Measurements from ENCODE around the gene CTNNA2.

CTNNA2 gene

DNA sequence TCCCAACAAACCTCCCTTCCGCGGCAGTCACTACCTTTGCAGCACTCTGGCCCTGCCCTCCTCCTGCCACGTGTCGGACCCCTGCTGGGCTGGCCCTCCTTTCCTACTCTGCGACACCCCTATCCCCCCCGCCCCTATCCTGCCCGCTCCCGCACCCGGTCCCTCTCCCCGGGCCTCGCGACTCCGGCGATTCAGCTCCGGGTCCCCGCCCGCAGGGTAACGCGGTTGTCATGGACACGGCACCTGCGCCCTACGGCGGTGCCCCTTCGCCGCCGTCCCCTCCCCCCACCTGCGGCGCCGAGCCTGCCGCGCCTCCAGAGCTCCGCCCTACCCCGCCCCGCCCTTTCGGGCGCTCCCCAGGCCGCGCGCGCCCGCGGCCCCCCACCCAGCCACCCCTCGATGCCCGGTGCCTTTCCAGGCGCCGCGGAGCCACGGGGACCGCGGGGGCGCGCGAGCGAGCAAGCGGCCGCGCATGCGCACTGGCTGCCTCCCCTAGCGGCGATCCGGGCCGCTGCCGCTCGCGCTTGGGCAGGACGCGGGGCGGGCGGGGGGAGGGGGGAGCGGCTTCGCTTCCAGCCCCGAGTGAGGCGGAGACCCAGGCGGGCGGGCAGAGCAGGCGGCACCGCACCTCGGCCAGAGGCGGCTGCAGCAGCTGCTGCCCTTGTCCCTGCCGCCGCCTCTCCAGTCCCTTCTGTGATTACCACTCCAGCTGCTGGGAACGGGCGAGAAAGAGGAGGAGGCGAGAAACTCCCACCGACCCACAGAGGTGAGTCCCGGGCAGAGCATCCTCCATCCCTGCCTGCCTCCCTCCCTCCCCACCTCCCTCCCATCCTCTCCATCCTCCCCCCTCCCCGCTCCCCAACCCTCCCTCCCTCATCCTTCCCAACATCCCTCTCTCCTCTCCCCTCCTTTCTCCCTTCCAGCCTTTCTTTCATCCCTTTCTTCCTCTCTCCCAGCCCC lies at the start of gene CTNNA2:
Gene CTNNA2 (plus strand): TSS at position 610 of the 960 bp plus-strand sequence.
- peak; percentile 68 for DNase-seq

GRCh38 chr2:79487399-79487798 lies 25.5 kb upstream of the CTNNA2 start:
- DNase-seq, result no peak

DNA sequence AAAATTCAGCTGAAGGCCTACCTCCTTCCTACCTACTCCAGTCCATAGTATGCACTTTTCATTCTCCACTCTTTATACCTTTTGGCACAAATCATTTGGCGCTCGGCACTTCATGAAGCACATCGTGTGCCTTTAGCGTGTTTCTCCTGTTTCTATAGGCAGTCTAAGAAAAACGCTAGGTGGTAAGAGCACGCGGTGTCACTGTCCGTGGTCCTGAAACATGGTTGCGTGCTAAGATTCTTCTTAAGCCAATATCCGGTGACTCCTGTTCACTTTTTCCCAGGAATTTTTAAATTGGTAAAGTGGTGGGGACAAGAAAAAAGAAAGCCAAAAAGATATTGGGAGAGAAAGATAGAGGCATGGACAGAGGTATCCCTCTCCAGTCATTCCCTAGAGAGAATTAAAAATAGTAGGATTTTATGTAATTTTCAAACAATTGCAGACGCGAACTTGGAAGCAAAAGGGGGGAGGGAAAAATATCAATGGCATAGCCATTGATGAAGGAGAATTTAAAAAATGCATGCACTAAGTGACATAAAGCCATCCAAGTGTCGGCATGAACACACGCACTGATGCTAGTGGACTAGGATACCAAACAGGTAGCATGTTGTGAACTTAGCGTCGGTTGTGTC lies 1.4 kb upstream of the CTNNA2 start:
- no peak for DNase-seq

GRCh38 chr2:79513711-79514110 lies 860 bp downstream of the CTNNA2 start:
- DNase-seq, result no peak

- no peak for DNase-seq
These were observed 16.8 kb downstream of the CTNNA2 start for GRCh38 chr2:79529636-79530035.

DNA sequence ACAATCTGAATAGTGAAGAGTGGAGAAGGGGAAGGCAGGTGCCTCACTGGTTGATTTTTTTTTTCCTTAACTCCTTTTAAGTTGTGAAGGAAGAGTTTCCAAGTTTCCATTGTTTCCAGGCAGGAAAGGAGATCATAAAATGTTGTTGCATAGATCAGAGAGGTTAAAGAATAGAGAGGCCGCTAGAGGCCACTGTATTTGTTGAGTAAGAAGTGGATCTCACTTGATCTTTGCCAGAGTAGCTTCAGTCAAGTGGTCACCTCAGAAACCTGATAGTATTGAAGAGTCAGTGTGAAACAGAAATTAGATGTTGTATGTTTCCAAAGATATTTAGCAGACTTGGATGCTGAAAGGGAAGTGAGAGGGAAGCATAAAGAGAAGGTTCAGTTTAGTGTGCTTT lies 17.6 kb downstream of the CTNNA2 start:
- DNase-seq, result no peak

GRCh38 chr2:79547568-79547967 lies 34.7 kb downstream of the CTNNA2 start:
- DNase-seq, result no peak

DNA sequence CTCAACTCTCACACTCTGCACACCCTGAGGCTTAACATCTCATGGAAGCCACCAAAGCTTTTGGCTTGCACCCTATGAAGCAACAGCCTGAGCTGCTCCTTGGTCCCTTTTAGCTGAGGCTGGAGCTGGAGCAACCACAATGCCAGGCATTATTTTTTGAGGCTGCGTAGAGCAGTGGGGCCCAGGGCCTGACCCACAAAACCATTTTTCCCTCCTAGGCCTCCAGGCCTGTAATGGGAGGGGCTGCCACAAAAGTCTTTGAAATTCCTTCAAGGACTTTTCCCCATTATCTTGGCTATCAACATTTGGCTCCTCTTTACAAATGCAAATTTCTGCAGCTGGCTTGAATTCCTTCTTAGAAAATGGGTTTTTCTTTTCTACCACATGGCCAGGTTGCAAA lies 39.8 kb downstream of the CTNNA2 start:
- DNase-seq, result no peak

- DNase-seq, result no peak
These were observed 42.0 kb downstream of the CTNNA2 start for GRCh38 chr2:79554899-79555298.

DNA sequence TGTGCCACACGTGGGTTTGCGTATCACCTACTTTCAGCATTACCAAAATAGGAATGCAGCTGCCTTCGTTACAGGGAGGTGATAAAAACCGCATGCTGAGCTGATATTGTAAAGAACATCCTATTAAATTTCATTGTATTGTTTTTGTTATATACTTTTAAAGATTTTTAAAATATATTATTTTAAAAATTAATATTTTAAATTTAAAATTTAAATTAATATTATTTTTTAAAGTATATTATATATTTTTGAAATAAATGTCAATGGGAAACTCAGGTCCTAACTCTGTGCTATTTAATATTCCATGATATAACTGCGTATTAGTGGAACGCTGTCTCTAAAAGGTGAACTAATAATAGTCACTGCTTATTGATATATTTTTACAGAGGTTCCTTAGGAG lies 51.2 kb downstream of the CTNNA2 start:
- DNase-seq, result no peak

- DNase-seq, result no peak
These were observed 56.2 kb downstream of the CTNNA2 start for GRCh38 chr2:79569048-79569447.

DNA sequence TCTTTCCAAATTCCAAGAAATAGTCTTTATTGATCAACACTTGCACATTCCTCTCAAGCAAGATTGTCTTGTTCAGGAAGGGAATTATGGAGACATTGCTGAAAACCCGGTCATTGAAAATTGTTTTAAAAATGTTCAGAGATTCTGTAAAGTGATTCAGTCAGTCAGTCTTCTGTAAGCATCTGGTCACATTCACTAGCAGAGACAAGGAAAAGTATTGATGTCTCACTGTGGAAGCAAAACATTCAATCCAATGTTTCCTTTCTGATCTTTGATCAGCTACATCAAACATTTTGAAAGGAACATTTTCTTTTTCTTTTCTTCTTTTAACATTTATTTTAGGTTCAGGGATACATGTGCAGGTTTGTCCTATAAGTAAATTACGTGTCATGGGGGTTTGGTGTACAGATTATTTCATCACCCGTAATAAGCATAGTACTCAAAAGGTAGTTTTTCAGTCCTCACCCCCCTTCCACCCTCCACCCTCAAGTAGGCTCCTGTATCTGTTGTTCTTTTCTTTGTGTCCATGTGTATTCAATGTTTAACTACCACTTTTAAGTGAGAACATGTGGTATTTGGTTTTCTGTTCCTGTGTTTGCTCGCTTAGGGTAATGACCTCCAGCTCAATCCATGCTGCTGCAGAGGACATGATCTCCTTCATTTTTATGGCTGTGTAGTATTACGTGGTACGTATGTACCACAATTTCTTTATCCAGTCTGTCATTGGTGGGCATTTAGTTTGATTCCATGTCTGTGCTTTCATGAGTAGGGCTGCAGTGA lies 61.2 kb downstream of the CTNNA2 start:
- DNase-seq, result no peak

DNA sequence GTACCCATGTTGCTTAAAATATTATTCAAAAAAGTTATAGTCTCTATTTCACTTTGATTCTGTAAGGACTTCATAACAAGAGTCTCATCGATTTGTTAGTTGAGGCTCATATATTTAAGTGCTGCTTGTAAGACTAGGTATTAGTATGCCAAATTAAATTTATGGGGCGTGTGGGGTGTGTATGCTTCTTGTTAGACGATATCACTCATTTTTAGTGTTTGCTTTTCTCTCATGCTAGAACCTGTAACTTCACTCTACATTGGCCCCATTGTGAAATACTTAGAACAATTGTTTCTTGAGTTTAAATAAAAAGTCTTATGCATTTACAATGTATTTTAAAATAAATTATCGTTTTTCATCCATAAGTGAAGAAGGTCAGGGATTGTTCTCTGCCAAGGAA lies 63.6 kb downstream of the CTNNA2 start:
- DNase-seq, result no peak

GRCh38 chr2:79578952-79579351 lies 66.1 kb downstream of the CTNNA2 start:
- no peak for DNase-seq

GRCh38 chr2:79580175-79580574 lies 67.3 kb downstream of the CTNNA2 start:
- DNase-seq, result no peak

DNA sequence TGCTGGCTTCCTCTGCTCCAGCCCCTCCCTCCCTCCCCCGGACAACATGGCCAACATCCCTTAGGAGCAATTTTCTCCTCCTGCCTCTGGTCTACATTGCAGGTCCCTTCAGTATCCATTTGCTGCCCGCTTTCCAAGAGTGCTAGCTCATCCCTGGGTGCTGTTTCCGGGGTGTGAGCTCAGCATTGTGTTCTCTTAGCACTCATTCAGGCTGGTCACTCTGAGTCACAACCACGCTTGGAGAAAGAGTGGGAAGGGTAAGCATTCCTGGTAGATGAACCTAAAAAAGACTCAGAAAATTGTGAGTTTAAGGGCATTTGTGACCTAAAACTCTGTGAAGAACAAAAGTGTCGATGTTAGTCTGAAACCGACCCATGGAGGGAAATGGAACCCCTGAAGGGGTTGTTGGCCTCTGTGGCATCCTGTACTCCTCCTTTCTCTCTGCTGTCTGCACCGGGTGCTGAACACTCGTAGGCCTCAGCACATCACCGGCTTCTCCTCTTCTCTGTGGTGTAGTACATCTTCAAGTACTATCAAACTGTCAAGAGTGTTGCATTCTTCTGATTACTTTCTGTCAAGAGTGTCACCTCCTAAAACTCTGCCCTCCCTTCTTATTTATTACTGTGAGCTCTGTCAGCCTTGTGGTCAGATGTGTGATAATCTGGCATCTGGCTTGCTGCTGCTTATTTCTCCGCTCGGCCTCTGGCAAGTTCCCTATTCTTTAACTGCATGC lies 73.0 kb downstream of the CTNNA2 start:
- no peak for DNase-seq

- DNase-seq, result no peak
These were observed 78.4 kb downstream of the CTNNA2 start for GRCh38 chr2:79591281-79591680.

- no peak for DNase-seq
These were observed 80.5 kb downstream of the CTNNA2 start for GRCh38 chr2:79593237-79593867.

GRCh38 chr2:79596403-79596802 lies 83.6 kb downstream of the CTNNA2 start:
- DNase-seq, result no peak

DNA sequence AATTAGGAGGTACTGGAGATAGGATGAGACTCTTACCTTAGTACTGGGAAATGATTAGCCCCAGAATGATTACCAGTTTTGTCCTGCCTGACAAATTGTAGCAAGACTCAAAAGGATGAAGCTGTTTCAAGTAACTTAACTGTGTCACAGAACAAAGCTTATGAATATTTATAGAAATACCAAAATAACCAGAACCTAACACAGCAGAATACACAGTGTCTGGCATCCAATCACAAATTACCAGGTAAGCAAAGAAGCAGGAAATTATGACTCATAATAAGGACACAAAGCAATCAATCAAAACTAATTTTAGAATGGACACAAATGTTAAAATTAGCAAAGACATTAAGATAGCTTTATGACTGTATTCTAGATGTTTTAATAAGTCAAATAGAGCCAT lies 91.9 kb downstream of the CTNNA2 start:
- DNase-seq, result no peak

DNA sequence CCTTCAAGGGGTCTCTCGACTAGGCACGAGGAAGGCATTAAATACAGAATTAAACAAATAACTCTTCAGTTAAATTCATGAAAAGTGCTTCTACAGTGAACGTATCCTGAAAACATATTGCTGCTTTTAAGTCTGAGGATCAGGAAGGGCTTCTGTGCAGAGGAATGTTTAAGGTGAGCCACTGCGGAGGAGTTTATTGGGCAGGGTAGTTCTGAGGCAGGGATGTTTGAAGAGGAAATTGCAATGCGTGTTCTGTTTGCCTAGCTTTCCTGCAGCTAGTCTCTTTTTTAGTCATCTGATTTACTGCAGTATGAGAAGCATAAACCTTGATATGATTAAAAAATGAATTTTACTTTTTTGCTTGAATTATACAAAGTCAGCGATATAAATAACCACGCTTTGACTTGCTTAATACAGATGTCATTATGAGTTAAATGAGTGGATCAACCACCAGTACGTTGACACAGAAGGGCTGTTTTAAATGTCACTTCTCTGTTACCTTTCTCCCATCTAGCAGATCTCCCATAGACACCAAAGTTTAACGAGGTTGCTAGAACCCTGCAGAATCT lies 98.7 kb downstream of the CTNNA2 start:
- no peak for DNase-seq

- DNase-seq, result no peak
These were observed 100.1 kb downstream of the CTNNA2 start for GRCh38 chr2:79612999-79613398.

Data from NCI-H187 treated with DMSO at 0.1 percent for 48 hours (cell line).